ENCODE measurements around the gene TOLLIP. TPM values are rescaled to one million over a fixed set of nuclear protein-coding genes. Genes with fewer than 3 reads are reported as not detected.
"Not testable (repeated sequence)": the region's sequence is repeated elsewhere in the genome, so short reads cannot be mapped to it uniquely, and the experiment has no call there.

The TOLLIP gene
- total RNA-seq, 1 donor from 2014 or later, result 49.9 TPM

DNA sequence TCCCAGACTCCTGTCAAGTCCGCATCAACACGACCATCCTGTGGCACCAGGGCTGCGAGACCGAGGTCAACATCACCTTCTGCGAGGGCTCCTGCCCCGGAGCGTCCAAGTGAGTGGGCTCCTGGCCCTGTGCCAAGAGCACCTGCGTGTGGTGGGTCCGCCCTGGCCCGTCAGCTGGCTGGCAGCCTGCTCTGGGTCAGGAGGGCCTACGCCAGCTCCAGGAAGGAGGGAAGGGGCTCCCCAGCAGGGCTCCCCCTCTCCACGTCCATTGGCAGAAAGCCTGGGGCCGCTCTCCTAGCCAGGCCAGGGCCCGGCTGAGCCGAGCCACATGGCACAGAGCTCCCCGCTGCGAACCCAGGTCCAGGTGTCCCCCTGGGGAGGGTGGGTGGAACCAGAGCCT lies 48.8 kb downstream of the TOLLIP start:
- ATAC-seq (ENCODE audit: poor library complexity), result no peak
- no peak for DNase-seq
- intact Hi-C loops (cut with DNase I), result no loop called here

DNA sequence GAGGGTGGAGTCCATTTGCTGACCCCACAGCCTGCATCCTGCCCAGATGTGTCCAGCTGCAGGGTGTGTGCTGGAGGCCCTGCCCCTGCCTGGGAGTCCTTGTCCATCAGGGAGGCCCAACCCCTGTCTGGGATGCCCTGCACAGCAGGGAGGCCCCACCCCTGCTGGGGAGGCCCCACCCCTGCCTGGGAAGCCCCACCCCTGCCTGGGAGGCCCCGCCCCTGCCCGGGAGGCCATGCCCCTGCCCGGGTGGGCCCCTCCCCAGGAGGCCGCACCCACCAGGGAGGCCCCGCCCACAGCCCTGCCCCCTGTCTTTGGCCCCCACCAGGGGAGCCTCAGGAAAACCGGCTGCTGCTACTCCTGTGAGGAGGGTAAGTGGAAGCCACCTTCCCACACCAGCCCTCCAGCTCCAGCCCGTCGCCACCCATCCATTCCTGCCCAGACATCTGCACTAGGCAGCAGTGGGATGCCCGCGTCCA lies 49.4 kb downstream of the TOLLIP start:
- no peak for DNase-seq
- intact Hi-C loops (cut with DNase I), result no loop called here
- ATAC-seq (ENCODE audit: poor library complexity), result no peak

DNA sequence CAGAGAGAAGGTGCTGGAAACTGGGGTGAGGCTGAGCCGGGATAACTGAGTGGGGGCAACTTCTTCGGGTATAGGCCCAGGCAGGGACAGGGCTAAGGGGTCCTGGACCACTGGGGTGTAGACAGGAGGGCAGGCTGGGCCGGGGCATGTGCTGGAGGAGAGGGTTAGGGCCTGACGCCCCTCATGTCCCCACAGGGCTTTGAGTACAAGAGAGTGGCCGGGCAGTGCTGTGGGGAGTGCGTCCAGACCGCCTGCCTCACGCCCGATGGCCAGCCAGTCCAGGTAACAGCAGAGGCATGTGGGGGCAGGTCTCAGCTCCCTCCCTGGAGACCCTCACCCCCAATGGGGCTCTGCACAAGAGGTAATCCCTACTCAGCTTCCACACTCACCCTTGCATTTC lies 49.9 kb downstream of the TOLLIP start:
- intact Hi-C loops (cut with DNase I), result no loop called here
- DNase-seq (no peak), ATAC-seq (ENCODE audit: poor library complexity) (no peak)

DNA sequence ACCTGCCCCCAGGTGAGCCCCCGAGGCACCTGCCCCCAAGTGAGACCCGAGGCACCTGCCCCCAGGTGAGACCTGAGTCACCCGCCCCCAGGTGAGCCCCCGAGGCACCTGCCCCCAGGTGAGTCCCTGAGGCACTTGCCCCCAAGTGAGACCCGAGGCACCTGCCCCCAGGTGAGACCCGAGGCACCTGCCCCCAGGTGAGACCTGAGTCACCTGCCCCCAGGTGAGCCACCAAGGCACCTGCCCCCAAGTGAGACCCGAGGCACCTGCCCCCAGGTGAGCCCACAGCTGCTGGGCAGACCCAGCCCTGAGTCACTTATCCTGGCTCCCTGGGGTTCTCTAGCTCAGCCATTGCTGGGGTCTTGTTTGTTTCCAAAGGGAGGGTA lies 50.4 kb downstream of the TOLLIP start:
- DNase-seq (no peak), ATAC-seq (ENCODE audit: poor library complexity) (no peak)
- intact Hi-C loops (cut with DNase I), result no loop called here

DNA sequence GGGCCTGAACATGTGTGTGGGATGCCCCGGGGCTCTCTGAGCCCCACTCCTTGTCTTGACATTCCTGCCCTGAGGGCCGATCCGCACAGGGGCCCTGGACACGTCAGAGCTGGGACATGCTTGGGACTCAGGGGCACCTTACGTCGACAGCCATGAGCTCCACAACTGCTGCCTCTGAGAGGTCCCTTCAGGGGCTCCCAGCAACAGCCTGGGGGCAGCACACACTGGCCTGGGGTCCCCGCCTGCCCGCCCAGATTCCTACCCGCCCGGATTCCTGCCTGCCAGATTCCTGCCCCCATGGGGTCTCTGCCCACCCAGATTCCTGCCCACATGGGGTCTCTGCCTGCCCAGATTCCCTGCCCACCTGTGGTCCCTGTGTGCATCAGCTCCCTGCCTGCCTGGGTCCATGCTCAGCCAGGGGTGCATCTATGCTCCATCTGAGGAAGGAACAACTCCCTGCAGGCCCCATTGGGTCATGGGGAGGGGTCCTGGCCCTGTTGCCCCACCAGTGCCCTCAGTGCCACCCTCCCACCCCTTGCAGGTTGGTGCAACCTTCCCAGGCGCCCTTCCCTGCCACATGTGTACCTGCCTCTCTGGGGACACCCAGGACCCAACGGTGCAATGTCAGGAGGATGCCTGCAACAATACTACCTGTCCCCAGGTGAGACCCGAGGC lies 50.9 kb downstream of the TOLLIP start:
- intact Hi-C loops (cut with DNase I), result no loop called here

DNA sequence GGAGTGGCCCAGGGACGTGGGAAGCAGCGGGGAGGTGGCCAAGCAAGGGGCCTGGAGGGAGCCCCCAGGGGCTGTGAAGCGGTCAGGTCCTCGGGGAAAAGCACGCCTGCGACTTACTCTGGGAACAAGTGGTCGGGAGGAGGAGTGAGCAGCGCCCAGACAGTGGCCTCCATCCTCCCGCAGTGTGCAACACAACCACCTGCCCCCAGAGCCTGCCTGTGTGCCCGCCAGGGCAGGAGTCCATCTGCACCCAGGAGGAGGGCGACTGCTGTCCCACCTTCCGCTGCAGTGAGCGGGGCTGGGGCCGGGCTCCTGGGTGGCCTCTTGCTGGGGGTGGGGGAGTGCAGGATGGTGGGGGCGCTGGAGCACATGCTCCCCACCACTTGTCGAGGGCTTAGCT lies 51.5 kb downstream of the TOLLIP start:
- ATAC-seq (ENCODE audit: poor library complexity) (no peak), DNase-seq (no peak)
- intact Hi-C loops (cut with DNase I), result no loop called here

More for the DNA sequence above, 50.9 kb downstream of the TOLLIP start:
- ATAC-seq (ENCODE audit: poor library complexity) (no peak), DNase-seq (no peak)

DNA sequence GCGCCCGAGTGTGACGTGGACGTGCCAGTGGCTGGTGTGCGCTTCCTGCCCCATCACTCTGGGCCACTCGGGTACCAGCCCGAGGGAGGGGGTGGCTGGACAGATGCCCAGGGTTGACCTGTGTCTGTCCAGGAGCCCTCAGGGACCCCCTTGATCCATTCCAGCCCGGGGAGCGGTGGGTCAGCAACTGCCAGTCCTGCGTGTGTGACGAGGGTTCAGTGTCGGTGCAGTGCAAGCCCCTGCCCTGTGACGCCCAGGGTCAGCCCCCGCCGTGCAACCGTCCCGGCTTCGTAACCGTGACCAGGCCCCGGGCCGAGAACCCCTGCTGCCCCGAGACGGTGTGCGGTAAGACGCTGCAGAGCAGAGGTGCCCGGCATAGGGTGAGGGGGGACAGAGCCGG lies 52.1 kb downstream of the TOLLIP start:
- intact Hi-C loops (cut with DNase I), result no loop called here
- ATAC-seq (ENCODE audit: poor library complexity), result no peak
- no peak for DNase-seq

DNA sequence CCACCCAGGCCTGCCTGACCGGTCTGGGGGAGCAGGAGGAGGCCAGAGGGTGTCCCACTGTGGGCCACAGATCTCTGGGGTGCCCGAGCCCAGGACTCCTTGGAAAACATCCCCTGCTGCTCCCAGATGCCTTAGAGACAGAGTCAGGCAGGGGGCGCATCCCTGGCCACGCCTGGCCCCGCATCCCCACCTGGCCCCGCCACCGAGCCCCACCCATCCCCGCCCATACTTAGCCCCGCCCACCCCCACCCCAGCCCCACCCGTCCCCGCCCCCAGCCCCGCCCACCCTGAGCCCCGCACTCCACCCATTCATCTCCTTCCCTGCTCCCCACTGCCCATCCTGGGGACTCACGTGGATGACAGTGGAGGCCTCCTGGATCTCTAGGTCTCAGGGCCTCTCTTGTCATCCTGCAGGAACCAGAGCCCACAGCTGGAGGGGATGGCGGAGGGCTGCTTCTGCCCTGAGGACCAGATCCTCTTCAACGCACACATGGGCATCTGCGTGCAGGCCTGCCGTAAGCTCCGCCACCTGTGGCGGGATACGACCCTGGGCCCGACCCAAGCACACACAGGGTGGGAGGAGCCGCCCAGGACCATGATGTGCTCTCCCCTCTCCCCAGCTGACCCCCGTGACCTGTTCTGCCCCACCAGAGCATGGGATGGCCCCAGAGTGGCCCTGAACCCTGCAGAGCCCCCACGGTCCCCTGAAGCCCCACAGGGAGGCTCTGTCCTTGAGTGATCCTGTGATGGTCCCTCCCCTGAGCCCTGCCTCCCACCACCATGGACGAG lies 53.0 kb downstream of the TOLLIP start:
- DNase-seq (no peak), ATAC-seq (ENCODE audit: poor library complexity) (no peak)
- intact Hi-C loops (cut with DNase I), result no loop called here

DNA sequence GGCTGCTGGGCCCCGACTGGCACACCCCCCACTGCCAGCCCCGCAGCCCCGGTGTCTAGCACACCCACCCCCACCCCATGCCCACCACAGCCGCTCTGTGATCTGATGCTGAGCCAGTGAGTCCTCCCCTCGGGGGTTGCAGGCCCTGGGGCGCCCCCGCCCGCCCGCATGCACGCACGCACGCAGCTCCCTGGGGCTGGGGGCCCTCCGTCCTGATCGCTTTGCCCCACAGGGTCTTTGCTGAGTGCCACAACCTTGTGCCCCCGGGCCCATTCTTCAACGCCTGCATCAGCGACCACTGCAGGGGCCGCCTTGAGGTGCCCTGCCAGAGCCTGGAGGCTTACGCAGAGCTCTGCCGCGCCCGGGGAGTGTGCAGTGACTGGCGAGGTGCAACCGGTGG lies 54.3 kb downstream of the TOLLIP start:
- DNase-seq (no peak), ATAC-seq (ENCODE audit: poor library complexity) (no peak)
- intact Hi-C loops (cut with DNase I), result no loop called here

DNA sequence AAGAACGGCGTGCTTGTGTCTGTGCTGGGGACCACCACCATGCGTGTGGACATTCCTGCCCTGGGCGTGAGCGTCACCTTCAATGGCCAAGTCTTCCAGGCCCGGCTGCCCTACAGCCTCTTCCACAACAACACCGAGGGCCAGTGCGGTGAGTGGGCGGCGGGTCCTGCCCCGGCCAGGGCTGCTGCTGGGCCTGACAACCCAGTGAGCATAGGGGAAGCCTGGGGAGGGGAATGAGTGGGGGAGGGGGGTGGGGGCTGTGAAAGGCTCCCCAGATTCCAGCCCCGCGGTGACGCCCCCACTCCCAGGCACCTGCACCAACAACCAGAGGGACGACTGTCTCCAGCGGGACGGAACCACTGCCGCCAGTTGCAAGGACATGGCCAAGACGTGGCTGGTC lies 54.7 kb downstream of the TOLLIP start:
- intact Hi-C loops (cut with DNase I), result no loop called here
- no peak for DNase-seq
- no peak for ATAC-seq (ENCODE audit: poor library complexity)

DNA sequence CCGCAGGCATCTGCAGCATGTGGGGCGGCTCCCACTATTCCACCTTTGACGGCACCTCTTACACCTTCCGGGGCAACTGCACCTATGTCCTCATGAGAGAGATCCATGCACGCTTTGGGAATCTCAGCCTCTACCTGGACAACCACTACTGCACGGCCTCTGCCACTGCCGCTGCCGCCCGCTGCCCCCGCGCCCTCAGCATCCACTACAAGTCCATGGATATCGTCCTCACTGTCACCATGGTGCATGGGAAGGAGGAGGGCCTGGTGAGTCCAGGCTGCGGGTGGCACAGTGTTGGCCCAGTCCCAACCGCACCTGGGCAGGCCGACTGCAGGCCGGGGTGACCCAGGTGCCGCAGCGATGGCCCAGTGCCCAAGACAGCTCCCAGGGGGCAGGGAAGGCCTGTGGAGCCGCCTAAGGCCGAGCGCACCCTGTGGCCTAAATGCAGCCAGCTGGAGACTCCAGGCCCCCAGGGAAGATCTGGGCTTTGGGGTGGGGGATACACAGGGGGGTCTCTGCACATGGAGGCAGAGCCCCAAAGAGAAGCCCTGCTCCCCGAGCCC lies 55.3 kb downstream of the TOLLIP start:
- DNase-seq, result no peak
- ATAC-seq (ENCODE audit: poor library complexity), result no peak
- intact Hi-C loops (cut with DNase I), result no loop called here

DNA sequence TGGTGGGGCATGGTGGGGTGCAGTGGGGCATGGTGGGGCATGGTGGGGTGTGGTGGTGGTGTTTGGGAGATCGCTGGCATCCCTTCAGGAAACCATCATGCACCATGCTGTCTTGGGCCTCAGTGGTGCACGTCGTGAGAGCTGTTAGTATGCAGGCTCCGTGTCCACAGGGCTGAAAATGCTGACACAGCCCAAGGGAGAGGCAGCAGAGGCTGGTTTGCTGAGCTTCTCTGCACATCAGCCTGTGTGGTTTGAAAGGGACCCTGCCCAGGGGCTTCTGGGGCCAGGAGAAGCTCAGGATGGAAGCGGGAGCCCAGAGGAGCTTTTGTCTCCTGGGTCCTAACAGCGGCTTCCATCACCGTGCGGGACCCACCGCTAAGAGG lies 56.3 kb downstream of the TOLLIP start:
- ATAC-seq (ENCODE audit: poor library complexity) (no peak), DNase-seq (no peak)
- intact Hi-C loops (cut with DNase I), result no loop called here

DNA sequence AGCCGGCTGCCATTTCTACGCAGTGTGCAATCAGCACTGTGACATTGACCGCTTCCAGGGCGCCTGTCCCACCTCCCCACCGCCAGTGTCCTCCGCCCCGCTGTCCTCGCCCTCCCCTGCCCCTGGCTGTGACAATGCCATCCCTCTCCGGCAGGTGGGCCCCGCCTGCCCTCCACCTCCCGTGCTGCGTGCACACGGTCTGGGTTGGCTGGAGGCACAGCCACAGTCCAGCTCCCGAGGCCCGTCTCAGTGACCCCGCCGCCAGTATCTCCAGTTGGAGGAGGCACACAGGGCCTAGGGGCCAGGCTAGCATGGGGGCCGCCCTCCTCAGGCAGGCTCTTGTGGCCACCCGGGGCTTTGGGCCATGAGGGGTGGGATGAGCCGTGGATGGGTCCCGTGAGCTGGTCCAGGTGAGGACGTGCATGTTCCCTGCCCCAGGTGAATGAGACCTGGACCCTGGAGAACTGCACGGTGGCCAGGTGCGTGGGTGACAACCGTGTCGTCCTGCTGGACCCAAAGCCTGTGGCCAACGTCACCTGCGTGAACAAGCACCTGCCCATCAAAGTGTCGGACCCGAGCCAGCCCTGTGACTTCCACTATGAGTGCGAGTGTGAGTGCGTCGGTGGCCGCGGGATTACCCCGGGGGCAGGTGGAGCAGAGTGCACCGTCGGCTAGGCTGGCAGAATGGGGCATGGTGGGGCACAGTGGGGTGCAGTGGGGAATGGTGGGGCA lies 56.9 kb downstream of the TOLLIP start:
- ATAC-seq (ENCODE audit: poor library complexity), result no peak
- intact Hi-C loops (cut with DNase I), result no loop called here
- no peak for DNase-seq

DNA sequence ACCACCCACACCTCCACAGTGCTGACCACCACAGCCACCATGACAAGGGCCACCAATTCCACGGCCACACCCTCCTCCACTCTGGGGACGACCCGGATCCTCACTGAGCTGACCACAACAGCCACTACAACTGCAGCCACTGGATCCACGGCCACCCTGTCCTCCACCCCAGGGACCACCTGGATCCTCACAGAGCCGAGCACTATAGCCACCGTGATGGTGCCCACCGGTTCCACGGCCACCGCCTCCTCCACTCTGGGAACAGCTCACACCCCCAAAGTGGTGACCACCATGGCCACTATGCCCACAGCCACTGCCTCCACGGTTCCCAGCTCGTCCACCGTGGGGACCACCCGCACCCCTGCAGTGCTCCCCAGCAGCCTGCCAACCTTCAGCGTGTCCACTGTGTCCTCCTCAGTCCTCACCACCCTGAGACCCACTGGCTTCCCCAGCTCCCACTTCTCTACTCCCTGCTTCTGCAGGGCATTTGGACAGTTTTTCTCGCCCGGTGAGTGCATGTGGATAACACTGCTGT lies 58.1 kb downstream of the TOLLIP start:
- ATAC-seq (ENCODE audit: poor library complexity), result no peak
- intact Hi-C loops (cut with DNase I), result no loop called here
- no peak for DNase-seq

DNA sequence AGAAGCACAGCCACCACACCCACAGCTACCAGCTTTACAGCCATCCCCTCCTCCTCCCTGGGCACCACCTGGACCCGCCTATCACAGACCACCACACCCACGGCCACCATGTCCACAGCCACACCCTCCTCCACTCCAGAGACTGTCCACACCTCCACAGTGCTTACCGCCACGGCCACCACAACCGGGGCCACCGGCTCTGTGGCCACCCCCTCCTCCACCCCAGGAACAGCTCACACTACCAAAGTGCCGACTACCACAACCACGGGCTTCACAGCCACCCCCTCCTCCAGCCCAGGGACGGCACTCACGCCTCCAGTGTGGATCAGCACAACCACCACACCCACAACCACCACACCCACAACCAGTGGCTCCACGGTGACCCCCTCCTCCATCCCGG lies 59.0 kb downstream of the TOLLIP start:
- DNase-seq; ATAC-seq (ENCODE audit: poor library complexity); intact Hi-C loops (cut with DNase I): not testable (repeated sequence)

DNA sequence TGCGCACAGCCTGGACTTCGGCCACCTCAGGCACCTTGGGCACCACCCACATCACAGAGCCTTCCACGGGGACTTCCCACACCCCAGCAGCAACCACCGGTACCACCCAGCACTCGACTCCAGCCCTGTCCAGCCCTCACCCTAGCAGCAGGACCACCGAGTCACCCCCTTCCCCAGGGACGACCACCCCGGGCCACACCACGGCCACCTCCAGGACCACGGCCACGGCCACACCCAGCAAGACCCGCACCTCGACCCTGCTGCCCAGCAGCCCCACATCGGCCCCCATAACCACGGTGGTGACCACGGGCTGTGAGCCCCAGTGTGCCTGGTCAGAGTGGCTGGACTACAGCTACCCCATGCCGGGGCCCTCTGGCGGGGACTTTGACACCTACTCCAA lies 60.5 kb downstream of the TOLLIP start:
- intact Hi-C loops (cut with DNase I); DNase-seq; ATAC-seq (ENCODE audit: poor library complexity): not testable (repeated sequence)

DNA sequence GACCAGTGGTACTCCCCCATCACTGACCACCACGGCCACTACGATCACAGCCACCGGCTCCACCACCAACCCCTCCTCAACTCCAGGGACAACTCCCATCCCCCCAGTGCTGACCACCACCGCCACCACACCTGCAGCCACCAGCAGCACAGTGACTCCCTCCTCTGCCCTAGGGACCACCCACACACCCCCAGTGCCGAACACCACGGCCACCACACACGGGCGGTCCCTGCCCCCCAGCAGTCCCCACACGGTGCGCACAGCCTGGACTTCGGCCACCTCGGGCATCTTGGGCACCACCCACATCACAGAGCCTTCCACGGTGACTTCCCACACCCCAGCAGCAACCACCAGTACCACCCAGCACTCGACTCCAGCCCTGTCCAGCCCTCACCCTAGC lies 62.4 kb downstream of the TOLLIP start:
- intact Hi-C loops (cut with DNase I); DNase-seq; ATAC-seq (ENCODE audit: poor library complexity): not testable (repeated sequence)

DNA sequence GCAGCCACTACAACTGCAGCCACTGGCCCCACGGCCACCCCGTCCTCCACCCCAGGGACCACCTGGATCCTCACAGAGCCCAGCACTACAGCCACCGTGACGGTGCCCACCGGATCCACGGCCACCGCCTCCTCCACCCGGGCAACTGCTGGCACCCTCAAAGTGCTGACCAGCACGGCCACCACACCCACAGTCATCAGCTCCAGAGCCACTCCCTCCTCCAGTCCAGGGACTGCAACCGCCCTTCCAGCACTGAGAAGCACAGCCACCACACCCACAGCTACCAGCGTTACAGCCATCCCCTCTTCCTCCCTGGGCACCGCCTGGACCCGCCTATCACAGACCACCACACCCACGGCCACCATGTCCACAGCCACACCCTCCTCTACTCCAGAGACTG lies 63.1 kb downstream of the TOLLIP start:
- intact Hi-C loops (cut with DNase I); ATAC-seq (ENCODE audit: poor library complexity); DNase-seq: not testable (repeated sequence)

DNA sequence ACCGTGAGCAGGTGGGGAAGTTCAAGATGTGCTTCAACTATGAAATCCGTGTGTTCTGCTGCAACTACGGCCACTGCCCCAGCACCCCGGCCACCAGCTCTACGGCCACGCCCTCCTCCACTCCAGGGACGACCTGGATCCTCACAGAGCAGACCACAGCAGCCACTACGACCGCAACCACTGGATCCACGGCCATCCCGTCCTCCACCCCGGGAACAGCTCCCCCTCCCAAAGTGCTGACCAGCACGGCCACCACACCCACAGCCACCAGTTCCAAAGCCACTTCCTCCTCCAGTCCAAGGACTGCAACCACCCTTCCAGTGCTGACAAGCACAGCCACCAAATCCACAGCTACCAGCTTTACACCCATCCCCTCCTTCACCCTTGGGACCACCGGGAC lies 63.7 kb downstream of the TOLLIP start:
- ATAC-seq (ENCODE audit: poor library complexity); DNase-seq; intact Hi-C loops (cut with DNase I): not testable (repeated sequence)
